ENCODE data around the gene OR2B6. TPM values are rescaled to one million over a fixed set of nuclear protein-coding genes. Genes with fewer than 3 reads are reported as not detected.

The OR2B6 gene
- total RNA-seq, 1 donor from 2014 or later, result not detected

- H3K27ac Mint-ChIP-seq, result no peak overlapping the region
- no peaks in the 10 kb centered on the region for H3K36me3 Mint-ChIP-seq
- peaks cover 22% of the 10 kb centered on the region for H3K4me1 Mint-ChIP-seq
- TF ChIP-seq CTCF (IDR thresholded peaks at IDR 0.05; ENCODE audit: unreplicated experiment), result no peak
- no peaks in the 10 kb centered on the region for H3K9me3 Mint-ChIP-seq
- H3K4me3 Mint-ChIP-seq, result no peak overlapping the region
- peaks cover 20% of the 10 kb centered on the region for H3K27me3 Mint-ChIP-seq (ENCODE audit: low read depth)
- no peak for DNase-seq (ENCODE audit: low spot score in 2 of 2, unreplicated experiment in 2 of 2)
These were observed 44.3 kb downstream of the OR2B6 start for GRCh38 chr6:28001351-28001750.

GRCh38 chr6:28001751-28002150 lies 44.7 kb downstream of the OR2B6 start:
- Mint-ChIP-seq H3K9me3 (no peaks in the 10 kb centered on the region), H3K36me3 (no peaks in the 10 kb centered on the region), H3K27ac (no peak overlapping the region), H3K27me3 (ENCODE audit: low read depth) (peaks cover 18% of the 10 kb centered on the region), H3K4me1 (peaks cover 22% of the 10 kb centered on the region), H3K4me3 (no peak overlapping the region)
- TF ChIP-seq CTCF (IDR thresholded peaks at IDR 0.05; ENCODE audit: unreplicated experiment), result no peak
- DNase-seq (ENCODE audit: low spot score in 2 of 2, unreplicated experiment in 2 of 2), result no peak

- Mint-ChIP-seq H3K27ac (no peak overlapping the region), H3K4me1 (peaks cover 22% of the 10 kb centered on the region), H3K36me3 (no peaks in the 10 kb centered on the region), H3K9me3 (no peaks in the 10 kb centered on the region), H3K4me3 (no peak overlapping the region), H3K27me3 (ENCODE audit: low read depth) (peaks cover 14% of the 10 kb centered on the region)
- TF ChIP-seq CTCF (IDR thresholded peaks at IDR 0.05; ENCODE audit: unreplicated experiment), result no peak
- no peak for DNase-seq (ENCODE audit: low spot score in 2 of 2, unreplicated experiment in 2 of 2)
These were observed 45.1 kb downstream of the OR2B6 start for GRCh38 chr6:28002161-28002560.

- H3K27ac Mint-ChIP-seq, result no peak overlapping the region
- H3K4me1 Mint-ChIP-seq, result peaks cover 22% of the 10 kb centered on the region
- no peak for TF ChIP-seq CTCF (IDR thresholded peaks at IDR 0.05; ENCODE audit: unreplicated experiment)
- H3K9me3 Mint-ChIP-seq, result no peaks in the 10 kb centered on the region
- H3K27me3 Mint-ChIP-seq (ENCODE audit: low read depth), result peaks cover 10% of the 10 kb centered on the region
- no peak overlapping the region for H3K4me3 Mint-ChIP-seq
- no peak for DNase-seq (ENCODE audit: low spot score in 2 of 2, unreplicated experiment in 2 of 2)
- H3K36me3 Mint-ChIP-seq, result no peaks in the 10 kb centered on the region
These were observed 46.0 kb downstream of the OR2B6 start for GRCh38 chr6:28003059-28003458.

GRCh38 chr6:28003661-28004060 lies 46.6 kb downstream of the OR2B6 start:
- Mint-ChIP-seq H3K4me3 (no peak overlapping the region), H3K36me3 (no peaks in the 10 kb centered on the region), H3K27me3 (ENCODE audit: low read depth) (peaks cover 4% of the 10 kb centered on the region), H3K27ac (no peak overlapping the region), H3K4me1 (peaks cover 22% of the 10 kb centered on the region), H3K9me3 (no peaks in the 10 kb centered on the region)
- no peak for DNase-seq (ENCODE audit: low spot score in 2 of 2, unreplicated experiment in 2 of 2)
- TF ChIP-seq CTCF (IDR thresholded peaks at IDR 0.05; ENCODE audit: unreplicated experiment), result no peak
